Measurements from ENCODE around the gene HNRNPLL.
"Not testable (repeated sequence)": the region's sequence is repeated elsewhere in the genome, so short reads cannot be mapped to it uniquely, and the experiment has no call there.

The HNRNPLL gene

DNA sequence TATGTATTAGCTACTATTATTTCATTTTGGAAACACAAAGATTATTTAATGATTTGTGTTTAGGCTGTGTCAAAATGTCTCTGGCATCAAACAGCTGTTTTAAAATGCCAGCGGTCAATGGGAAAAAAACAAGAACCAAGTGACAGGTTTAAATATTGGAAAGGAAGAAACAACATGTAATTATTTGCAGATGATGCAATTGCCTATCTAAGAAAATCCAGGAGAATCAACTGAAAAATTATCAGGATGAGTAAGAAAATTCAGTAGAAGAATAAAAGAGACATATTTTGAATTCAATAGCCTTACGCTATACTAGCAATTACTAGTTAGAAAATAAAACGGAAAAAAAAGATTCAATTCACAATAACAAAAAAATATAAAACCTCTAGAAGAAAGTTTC is 51.6 kb downstream of the HNRNPLL start:
- DNase-seq, result no peak

- no peak for DNase-seq
Measured at GRCh38 chr2:38549851-38550250, 52.9 kb downstream of the HNRNPLL start.

DNA sequence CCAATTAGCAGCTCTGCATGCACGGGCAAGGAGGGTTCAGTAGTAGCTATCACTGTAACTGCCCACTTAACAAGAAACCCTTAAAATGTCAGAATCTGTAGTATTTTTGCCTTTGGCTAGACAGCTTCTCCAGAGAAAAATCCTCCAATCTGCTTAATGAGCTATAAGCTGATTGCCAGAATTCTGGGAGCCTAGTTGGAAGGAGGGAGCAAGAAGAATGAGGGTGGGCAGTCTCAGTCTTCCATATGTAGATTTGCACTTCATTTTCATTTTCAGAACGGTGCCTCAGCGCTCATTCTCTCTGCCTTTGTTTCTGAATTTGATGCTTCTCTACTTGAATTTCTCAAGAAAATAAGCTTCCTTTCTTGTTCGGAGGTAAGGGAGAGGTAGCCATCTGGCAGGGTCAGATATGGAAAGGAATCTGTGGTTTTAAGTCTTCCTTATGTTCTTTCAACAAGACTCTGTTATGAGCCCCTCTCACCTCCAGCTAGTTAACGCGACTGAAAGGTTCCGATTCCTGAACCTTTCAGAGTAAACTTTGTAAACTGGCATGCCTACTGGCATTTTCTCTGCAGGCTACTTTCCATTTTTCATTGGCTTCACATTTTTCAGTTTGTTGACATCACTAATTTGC is 53.5 kb downstream of the HNRNPLL start:
- DNase-seq, result no peak

- DNase-seq, result no peak
Measured at GRCh38 chr2:38547791-38548190, 54.9 kb downstream of the HNRNPLL start.

- no peak for DNase-seq
Measured at GRCh38 chr2:38546585-38546984, 56.1 kb downstream of the HNRNPLL start.

- DNase-seq, result no peak
Measured at GRCh38 chr2:38546064-38546463, 56.7 kb downstream of the HNRNPLL start.

- not testable (repeated sequence) for DNase-seq
Measured at GRCh38 chr2:38542248-38542631, 60.5 kb downstream of the HNRNPLL start.

GRCh38 chr2:38540580-38541286 is 62.0 kb downstream of the HNRNPLL start:
- no peak for DNase-seq

GRCh38 chr2:38539086-38539485 is 63.6 kb downstream of the HNRNPLL start:
- DNase-seq, result no peak

DNA sequence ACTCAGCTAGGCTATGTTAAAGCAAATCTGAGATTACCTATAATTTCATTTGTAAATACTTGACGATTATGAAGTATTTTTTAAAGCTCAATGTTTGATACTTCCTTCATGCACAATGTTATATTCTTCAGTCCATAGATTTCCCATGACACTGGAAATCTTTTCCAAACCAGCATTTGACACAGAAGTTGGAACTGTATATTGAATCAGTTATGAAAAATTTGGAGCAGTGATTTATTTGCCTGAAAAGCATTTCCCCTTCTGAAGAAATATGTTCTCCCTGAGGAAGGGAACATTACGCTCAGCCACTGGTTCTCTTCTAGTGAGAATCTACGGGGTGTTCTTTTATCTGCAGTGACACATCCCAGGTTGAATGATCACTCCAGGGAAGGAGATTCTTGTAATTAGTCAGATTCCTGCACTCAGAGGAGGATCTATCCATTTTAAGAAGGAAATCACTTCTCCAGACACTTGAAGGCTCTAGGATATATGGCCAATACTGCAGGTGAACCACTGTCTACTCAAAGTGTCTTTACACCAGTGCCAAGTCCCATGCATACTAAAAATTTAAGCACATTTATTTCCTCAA is 64.7 kb downstream of the HNRNPLL start:
- no peak for DNase-seq

DNA sequence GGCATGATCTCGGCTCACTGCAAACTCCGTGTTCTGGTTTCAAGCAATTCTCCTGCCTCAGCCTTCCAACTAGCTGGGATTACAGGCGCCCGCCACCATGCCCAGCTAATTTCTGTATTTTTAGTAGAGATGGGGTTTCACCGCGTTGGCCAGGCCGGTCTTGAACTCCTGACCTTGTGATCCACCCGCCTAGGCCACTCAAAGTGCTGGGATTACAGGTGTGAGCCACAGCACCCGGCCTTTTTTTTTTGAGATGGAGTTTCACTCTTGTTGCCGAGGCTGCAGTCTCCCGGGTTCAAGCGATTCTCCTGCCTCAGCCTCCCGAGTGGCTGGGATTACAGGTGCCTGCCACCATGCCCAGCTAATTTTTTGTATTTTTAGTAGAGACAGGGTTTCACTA is 65.4 kb downstream of the HNRNPLL start:
- not testable (repeated sequence) for DNase-seq

- DNase-seq, result peak; percentile 58
Measured at GRCh38 chr2:38535744-38536506, 66.8 kb downstream of the HNRNPLL start.

GRCh38 chr2:38535404-38535743 is 67.4 kb downstream of the HNRNPLL start:
- no peak for DNase-seq

GRCh38 chr2:38534746-38535403 is 67.9 kb downstream of the HNRNPLL start:
- no peak for DNase-seq

DNA sequence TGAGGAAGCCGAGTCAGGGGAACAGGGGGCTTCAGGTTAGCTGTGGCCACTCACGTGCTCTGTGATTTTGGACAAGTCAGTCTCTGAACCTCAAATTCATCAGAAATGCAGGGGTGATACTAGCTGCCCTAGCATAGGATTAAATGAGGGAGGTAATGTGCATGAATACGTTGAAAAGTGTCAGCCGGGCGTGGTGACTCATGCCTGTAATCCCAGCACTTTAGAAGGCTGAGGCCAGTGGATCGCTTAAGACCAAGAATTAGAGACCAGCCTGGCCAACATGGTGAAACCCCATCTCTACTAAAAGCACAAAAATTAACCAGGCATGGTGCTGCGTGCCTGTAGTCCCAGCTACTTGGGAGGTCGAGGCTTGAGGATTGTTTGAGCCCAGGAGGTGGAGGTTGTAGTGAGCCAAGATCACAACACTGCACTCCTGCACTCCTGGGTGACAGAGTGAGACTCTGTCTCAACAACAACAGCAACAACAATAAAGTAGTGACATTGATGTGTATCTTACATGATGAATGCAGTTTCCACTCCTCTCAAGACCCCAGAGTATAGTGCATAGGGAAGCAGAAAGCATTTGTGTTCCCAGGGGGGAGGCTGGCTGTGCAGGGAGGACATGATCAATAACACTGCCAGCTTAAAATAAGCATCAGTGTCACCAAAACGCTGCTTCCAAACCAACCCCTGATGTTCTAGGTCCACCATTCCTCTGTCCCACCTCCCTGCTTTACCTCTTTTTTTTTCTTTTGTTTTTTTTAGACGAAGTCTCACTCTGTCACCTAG is 68.8 kb downstream of the HNRNPLL start:
- DNase-seq, result no peak

GRCh38 chr2:38533180-38533579 is 69.5 kb downstream of the HNRNPLL start:
- DNase-seq, result no peak

DNA sequence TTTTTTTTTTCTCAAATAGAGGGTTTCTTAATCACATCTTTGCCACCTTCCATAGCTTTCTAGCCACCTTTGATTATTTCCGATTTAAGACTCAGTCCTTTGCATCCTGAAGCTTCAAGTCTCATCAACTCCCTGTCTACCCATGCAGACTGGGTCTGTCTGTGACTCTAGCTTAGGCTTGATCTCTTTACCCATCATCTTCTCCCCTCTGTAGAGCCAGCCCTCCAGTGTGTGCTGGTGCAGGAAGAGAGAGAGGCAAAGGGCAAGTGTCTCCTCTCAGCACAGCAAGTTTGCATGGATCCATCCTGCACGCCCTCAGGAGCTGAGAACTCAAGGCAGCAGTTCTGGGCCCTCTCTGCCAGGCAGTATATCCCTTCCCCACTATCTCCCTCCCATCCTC is 70.4 kb downstream of the HNRNPLL start:
- DNase-seq, result no peak

- no peak for DNase-seq
Measured at GRCh38 chr2:38529208-38529607, 73.5 kb downstream of the HNRNPLL start.

DNA sequence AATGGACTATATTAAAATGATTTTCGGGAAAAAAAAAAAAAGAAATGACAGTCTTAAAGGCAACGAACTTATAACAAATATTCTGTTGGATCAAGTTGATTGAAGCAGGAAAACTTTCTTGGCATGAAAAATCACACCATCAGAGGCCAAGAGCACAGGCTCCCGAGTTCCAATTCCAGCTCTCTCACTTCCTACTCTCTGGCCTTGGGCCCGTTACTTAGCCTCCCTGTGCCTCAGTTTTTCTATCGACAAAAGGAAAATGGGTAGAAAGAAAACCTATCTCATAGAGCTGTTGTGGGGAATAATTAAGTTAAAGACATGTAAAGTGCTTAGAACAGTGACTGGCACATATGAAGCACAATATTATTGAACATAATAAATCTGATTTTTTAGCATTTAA is 74.2 kb downstream of the HNRNPLL start:
- DNase-seq, result no peak

GRCh38 chr2:38528008-38528442 is 74.7 kb downstream of the HNRNPLL start:
- DNase-seq, result no peak

DNA sequence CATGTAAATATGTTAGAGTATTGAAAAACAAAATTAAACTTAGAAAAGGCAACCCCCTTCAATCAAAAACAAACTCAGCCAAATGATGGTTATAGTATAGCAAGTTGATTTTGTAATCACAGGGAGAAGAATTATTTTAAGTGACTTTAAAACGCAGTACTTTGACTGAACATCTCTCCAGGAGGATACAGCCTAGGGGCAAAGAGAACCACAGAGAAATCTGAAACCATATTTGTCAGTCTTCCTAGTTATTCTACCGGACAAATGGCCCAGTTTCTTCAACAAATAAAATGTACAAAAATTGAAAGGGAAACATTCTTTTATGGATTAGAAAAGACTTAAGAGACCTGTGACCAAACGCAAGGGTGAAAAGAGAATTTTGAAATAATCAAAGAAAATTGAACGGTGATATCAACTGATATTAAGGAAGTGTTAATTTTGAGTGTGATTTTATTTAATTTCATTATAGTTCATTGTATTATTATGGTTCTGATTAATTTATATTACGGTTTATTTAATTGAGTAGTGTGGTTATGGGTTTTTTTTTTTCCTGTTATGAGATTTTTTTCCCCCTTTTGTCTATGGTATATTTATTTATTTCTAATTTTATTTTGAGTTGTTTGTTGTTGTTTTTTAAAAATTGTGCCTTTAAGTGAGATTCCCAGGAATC is 75.3 kb downstream of the HNRNPLL start:
- DNase-seq, result no peak

DNA sequence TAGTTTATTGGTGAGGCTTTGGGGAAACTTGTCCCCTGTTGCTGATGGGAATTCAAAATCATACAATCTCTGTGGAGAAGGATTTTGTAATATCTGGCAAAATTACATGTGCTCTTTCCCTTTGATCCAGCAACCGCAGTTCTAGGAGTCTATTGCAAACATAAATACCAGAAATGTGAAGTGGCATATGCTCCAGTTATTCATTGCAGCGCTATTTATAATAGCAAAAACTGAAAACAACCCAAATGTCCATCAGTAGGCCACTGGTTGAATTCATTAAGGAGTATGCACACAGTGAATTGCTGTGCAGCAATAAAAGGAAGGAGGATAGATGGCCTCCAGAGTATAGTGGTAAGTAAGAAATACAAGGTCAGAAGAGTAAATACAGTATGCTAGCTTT is 76.5 kb downstream of the HNRNPLL start:
- no peak for DNase-seq

All from activated gamma-delta T cell (primary cell).